ENCODE data around the gene FGFR2.

DNA sequence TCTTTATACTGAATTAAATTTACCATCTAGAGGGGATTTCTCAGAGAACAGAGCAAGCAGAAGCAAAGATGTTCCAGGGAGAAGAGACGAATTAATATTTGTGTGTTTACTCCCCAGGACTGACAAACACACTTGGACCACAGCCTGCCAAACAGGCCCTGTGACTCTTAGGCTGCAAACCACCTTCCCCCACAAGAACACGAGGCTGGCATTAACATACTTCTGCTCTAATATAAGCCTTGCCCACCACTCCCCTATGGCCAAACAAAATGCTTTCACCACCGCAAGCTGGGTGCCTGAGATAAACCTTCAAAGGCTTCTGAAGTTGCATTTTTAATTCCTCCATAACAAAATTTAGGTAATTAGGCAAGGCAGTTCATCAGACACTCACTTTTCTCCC lies 88.4 kb downstream of the FGFR2 start:
- no peak for TF ChIP-seq CTCF (IDR thresholded peaks at IDR 0.05)
- TF ChIP-seq POLR2AphosphoS5 (IDR thresholded peaks at IDR 0.05) = no peak
- TF ChIP-seq EP300 (IDR thresholded peaks at IDR 0.05) = no peak
